Measurements from ENCODE around the gene CYP2W1.

GRCh38 chr7:974820-975681 lies 7.9 kb upstream of the CYP2W1 start, which contains the start of gene COX19:
- TF ChIP-seq CTCF (IDR thresholded peaks at IDR 0.05; ENCODE audit: extremely low read depth in 1 of 2, insufficient read depth in 1 of 2, low read depth in 1 of 2, low read length in 2 of 2) (no peak), POLR2AphosphoS5 (IDR thresholded peaks at IDR 0.05; ENCODE audit: insufficient read depth, low read depth, low read length) (peak; percentile 92), FOS (IDR thresholded peaks at IDR 0.05; ENCODE audit: borderline replicate concordance, insufficient read depth, low read length) (peak; percentile 31), EZH2 (IDR thresholded peaks at IDR 0.05; ENCODE audit: borderline replicate concordance, low read depth, low read length, severe bottlenecking) (no peak), MYC (IDR thresholded peaks at IDR 0.05; ENCODE audit: low read depth, low read length) (no peak), POLR2A (IDR thresholded peaks at IDR 0.05; ENCODE audit: low read depth, low read length) (peak; percentile 86)

All from endothelial cell of umbilical vein (primary cell).